Effector memory CD4-positive, alpha-beta T cell (primary cell): Measurements from ENCODE around the gene LAMB3.

Source experiments
- DNase-seq, 3 donors: peaks; one replicate each; pipeline ENCODE4 v3.0.0-alpha.2; 2020
- H3K27ac ChIP-seq: 2 replicates; pipeline ENCODE4 v1.7.0; 2013; ENCODE audit warnings: mild to moderate bottlenecking, low read length, moderate library complexity; ENCODE audit not compliant: insufficient read depth, poor library complexity, severe bottlenecking
- H3K27me3 ChIP-seq: replicated peaks from 2 replicates; pipeline ENCODE4 v1.7.0; 2013; ENCODE audit warnings: mild to moderate bottlenecking, low read length; ENCODE audit not compliant: insufficient read depth, control insufficient read depth, poor library complexity, severe bottlenecking
- H3K36me3 ChIP-seq: 2 replicates; pipeline ENCODE4 v1.7.0; 2013; ENCODE audit warnings: mild to moderate bottlenecking, low read length, moderate library complexity; ENCODE audit not compliant: control insufficient read depth, insufficient read depth
- H3K4me1 ChIP-seq: 2 replicates; pipeline ENCODE4 v1.7.0; 2013; ENCODE audit warnings: low read length, mild to moderate bottlenecking; ENCODE audit not compliant: control insufficient read depth, insufficient read depth, poor library complexity, severe bottlenecking
- H3K4me3 ChIP-seq: 2 replicates; pipeline ENCODE4 v1.7.0; 2013; ENCODE audit warnings: low read length, low read depth, mild to moderate bottlenecking; ENCODE audit not compliant: insufficient read depth, poor library complexity, severe bottlenecking
- H3K9me3 ChIP-seq: 2 replicates; pipeline ENCODE4 v1.7.0; 2013; ENCODE audit warnings: mild to moderate bottlenecking, low read length, moderate library complexity; ENCODE audit not compliant: control insufficient read depth

LAMB3 gene

GRCh38 chr1:209625791-209626285, 26.4 kb downstream of the LAMB3 start:
- DNase-seq = no peak
- Histone ChIP-seq H3K36me3 (no peaks in the 10 kb centered on the region), H3K9me3 (no peaks in the 10 kb centered on the region), H3K4me1 (peaks cover 5% of the 10 kb centered on the region), H3K27me3 (no peaks in the 10 kb centered on the region), H3K27ac (no peak overlapping the region), H3K4me3 (no peak overlapping the region)

GRCh38 chr1:209624558-209625549, 27.4 kb downstream of the LAMB3 start:
- Histone ChIP-seq H3K27me3 (no peaks in the 10 kb centered on the region), H3K27ac (no peak overlapping the region)

GRCh38 chr1:209622841-209623829, 29.1 kb downstream of the LAMB3 start:
- Histone ChIP-seq H3K27ac (no peak overlapping the region), H3K27me3 (no peaks in the 10 kb centered on the region), H3K4me3 (no peak overlapping the region), H3K4me1 (peaks cover 5% of the 10 kb centered on the region), H3K9me3 (no peaks in the 10 kb centered on the region), H3K36me3 (no peaks in the 10 kb centered on the region)
- no peak for DNase-seq

More at GRCh38 chr1:209624558-209625549, 27.4 kb downstream of the LAMB3 start:
- no peak for DNase-seq
- Histone ChIP-seq H3K4me3 (no peak overlapping the region), H3K9me3 (no peaks in the 10 kb centered on the region), H3K36me3 (no peaks in the 10 kb centered on the region), H3K4me1 (peaks cover 5% of the 10 kb centered on the region)

- H3K4me1 ChIP-seq = no peaks in the 10 kb centered on the region
- H3K27me3 ChIP-seq = no peaks in the 10 kb centered on the region
- no peak overlapping the region for H3K4me3 ChIP-seq
- H3K36me3 ChIP-seq = no peaks in the 10 kb centered on the region
- DNase-seq = no peak
- H3K27ac ChIP-seq = no peak overlapping the region
- H3K9me3 ChIP-seq = no peaks in the 10 kb centered on the region
These were observed 30.2 kb downstream of the LAMB3 start for GRCh38 chr1:209621741-209622655.

- no peaks in the 10 kb centered on the region for H3K9me3 ChIP-seq
- no peak overlapping the region for H3K4me3 ChIP-seq
- no peaks in the 10 kb centered on the region for H3K27me3 ChIP-seq
- no peak overlapping the region for H3K27ac ChIP-seq
- no peak for DNase-seq
- H3K4me1 ChIP-seq = no peaks in the 10 kb centered on the region
- no peaks in the 10 kb centered on the region for H3K36me3 ChIP-seq
These were observed 30.9 kb downstream of the LAMB3 start for GRCh38 chr1:209621286-209621685.

GRCh38 chr1:209620487-209620884, 31.7 kb downstream of the LAMB3 start:
- Histone ChIP-seq H3K27me3 (no peaks in the 10 kb centered on the region), H3K4me1 (no peaks in the 10 kb centered on the region), H3K9me3 (no peaks in the 10 kb centered on the region), H3K27ac (no peak overlapping the region), H3K4me3 (no peak overlapping the region), H3K36me3 (no peaks in the 10 kb centered on the region)
- no peak for DNase-seq

GRCh38 chr1:209619696-209620486, 32.3 kb downstream of the LAMB3 start:
- H3K4me1 ChIP-seq = no peaks in the 10 kb centered on the region
- no peaks in the 10 kb centered on the region for H3K27me3 ChIP-seq
- H3K4me3 ChIP-seq = no peak overlapping the region
- H3K27ac ChIP-seq = no peak overlapping the region
- H3K9me3 ChIP-seq = no peaks in the 10 kb centered on the region
- no peak for DNase-seq
- no peaks in the 10 kb centered on the region for H3K36me3 ChIP-seq

GRCh38 chr1:209618756-209619420, 33.3 kb downstream of the LAMB3 start:
- no peak for DNase-seq
- H3K4me3 ChIP-seq = no peak overlapping the region
- no peaks in the 10 kb centered on the region for H3K4me1 ChIP-seq
- H3K27me3 ChIP-seq = no peaks in the 10 kb centered on the region
- H3K36me3 ChIP-seq = no peaks in the 10 kb centered on the region
- no peak overlapping the region for H3K27ac ChIP-seq
- no peaks in the 10 kb centered on the region for H3K9me3 ChIP-seq
